Glutamatergic neuron (in vitro differentiated cells): ENCODE results near the gene LRP1. TPM values are rescaled to one million over a fixed set of nuclear protein-coding genes. Genes with fewer than 3 reads are reported as not detected.

Experiments used
- DNase-seq: peaks from one replicate; pipeline ENCODE4 v3.0.0; 2022
- H3K27ac Mint-ChIP-seq: one replicate; pipeline ENCODE4 v1.8.0; 2020; ENCODE audit warnings: mild to moderate bottlenecking, mixed read lengths, inconsistent platforms; ENCODE audit not compliant: unreplicated experiment
- H3K27me3 Mint-ChIP-seq: one replicate; pipeline ENCODE4 v1.8.0; 2020; ENCODE audit warnings: mild to moderate bottlenecking, moderate library complexity, mixed read lengths, inconsistent platforms; ENCODE audit not compliant: unreplicated experiment
- H3K36me3 Mint-ChIP-seq: one replicate; pipeline ENCODE4 v1.8.0; 2020; ENCODE audit warnings: mild to moderate bottlenecking, mixed read lengths, inconsistent platforms; ENCODE audit not compliant: unreplicated experiment
- H3K4me1 Mint-ChIP-seq: one replicate; pipeline ENCODE4 v1.8.0; 2020; ENCODE audit warnings: mild to moderate bottlenecking, low read depth, mixed read lengths, inconsistent platforms; ENCODE audit not compliant: unreplicated experiment
- H3K4me3 Mint-ChIP-seq: one replicate; pipeline ENCODE4 v1.8.0; 2020; ENCODE audit warnings: mild to moderate bottlenecking, mixed read lengths, inconsistent platforms; ENCODE audit not compliant: unreplicated experiment
- H3K9me3 Mint-ChIP-seq: one replicate; pipeline ENCODE4 v1.8.0; 2020; ENCODE audit warnings: mild to moderate bottlenecking, moderate library complexity, mixed read lengths, inconsistent platforms; ENCODE audit not compliant: unreplicated experiment
- total RNA-seq: library from RNA; stranded (reverse); fragmentation: NEBNext Ultra II Directional; extraction: Animal tissue kit (Norgen Biotek cat#: 25700); gene quantifications from one replicate; pipeline ENCODE4 v1.2.1, GENCODE V29; 2021; ENCODE audit not compliant: unreplicated experiment
- TF ChIP-seq, protein P1 (sequence below): fragments of 200-600 bp; sonication (generic); IDR thresholded peaks from one replicate; pipeline ENCODE4 v1.5.0; 2021; ENCODE audit not compliant: partially characterized antibody, unreplicated experiment

LRP1 gene
- total RNA-seq, 1 donor from 2014 or later: 125 TPM

DNA sequence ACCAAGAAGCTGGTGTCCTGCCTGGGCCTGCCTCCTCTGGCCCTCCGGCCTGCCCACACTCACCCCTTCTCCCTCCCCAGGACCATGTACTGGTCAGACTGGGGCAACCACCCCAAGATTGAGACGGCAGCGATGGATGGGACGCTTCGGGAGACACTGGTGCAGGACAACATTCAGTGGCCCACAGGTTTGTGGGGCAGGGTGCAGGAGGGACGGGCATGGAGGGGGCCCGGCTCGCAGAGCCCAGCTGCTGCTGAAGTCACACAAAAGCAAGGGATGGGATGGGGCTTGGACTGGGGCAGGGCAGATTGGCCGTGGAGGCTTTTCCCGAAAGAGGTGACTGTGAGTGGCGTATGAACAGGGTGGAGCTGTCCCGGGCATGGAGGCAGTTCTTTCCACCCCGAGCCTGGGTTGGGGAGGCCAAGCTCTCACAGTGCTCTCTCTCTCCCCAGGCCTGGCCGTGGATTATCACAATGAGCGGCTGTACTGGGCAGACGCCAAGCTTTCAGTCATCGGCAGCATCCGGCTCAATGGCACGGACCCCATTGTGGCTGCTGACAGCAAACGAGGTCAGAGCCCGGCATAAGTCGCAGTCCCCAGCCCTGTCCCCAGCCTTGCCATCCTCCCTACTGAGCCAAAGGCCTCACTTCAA lies 80.5 kb downstream of the LRP1 start:
- TF ChIP-seq, protein P1, sequence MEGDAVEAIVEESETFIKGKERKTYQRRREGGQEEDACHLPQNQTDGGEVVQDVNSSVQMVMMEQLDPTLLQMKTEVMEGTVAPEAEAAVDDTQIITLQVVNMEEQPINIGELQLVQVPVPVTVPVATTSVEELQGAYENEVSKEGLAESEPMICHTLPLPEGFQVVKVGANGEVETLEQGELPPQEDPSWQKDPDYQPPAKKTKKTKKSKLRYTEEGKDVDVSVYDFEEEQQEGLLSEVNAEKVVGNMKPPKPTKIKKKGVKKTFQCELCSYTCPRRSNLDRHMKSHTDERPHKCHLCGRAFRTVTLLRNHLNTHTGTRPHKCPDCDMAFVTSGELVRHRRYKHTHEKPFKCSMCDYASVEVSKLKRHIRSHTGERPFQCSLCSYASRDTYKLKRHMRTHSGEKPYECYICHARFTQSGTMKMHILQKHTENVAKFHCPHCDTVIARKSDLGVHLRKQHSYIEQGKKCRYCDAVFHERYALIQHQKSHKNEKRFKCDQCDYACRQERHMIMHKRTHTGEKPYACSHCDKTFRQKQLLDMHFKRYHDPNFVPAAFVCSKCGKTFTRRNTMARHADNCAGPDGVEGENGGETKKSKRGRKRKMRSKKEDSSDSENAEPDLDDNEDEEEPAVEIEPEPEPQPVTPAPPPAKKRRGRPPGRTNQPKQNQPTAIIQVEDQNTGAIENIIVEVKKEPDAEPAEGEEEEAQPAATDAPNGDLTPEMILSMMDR: no peak
- H3K27ac Mint-ChIP-seq: no peak overlapping the region
- peaks cover 8% of the 10 kb centered on the region for H3K9me3 Mint-ChIP-seq
- H3K27me3 Mint-ChIP-seq: peaks cover 13% of the 10 kb centered on the region
- DNase-seq: no peak
- peaks cover 5% of the 10 kb centered on the region for H3K4me1 Mint-ChIP-seq
- no peak overlapping the region for H3K4me3 Mint-ChIP-seq
- no peaks in the 10 kb centered on the region for H3K36me3 Mint-ChIP-seq

DNA sequence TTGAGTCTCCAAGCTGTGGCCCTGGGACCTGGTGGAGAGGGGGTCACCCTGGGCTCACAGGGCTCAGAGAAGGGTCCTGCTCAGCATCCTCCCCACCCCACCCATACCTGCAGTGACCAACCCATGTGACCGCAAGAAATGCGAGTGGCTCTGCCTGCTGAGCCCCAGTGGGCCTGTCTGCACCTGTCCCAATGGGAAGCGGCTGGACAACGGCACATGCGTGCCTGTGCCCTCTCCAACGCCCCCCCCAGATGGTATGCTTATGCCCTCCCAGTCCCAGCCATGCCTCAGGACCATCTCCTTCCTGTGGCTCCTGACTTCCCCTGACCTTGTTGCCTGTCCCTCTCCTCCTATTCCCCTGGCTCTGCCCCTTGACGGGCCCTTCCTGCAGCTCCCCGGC lies 81.6 kb downstream of the LRP1 start:
- Mint-ChIP-seq H3K9me3 (peaks cover 17% of the 10 kb centered on the region), H3K4me3 (no peak overlapping the region), H3K27ac (no peak overlapping the region), H3K36me3 (no peaks in the 10 kb centered on the region), H3K27me3 (peaks cover 23% of the 10 kb centered on the region), H3K4me1 (peaks cover 14% of the 10 kb centered on the region)
- TF ChIP-seq, protein P1: no peak
- no peak for DNase-seq

GRCh38 chr12:57210461-57210860 lies 82.2 kb downstream of the LRP1 start:
- H3K4me3 Mint-ChIP-seq: no peak overlapping the region
- H3K9me3 Mint-ChIP-seq: peaks cover 17% of the 10 kb centered on the region
- DNase-seq: no peak
- H3K4me1 Mint-ChIP-seq: peaks cover 17% of the 10 kb centered on the region
- no peaks in the 10 kb centered on the region for H3K36me3 Mint-ChIP-seq
- TF ChIP-seq, protein P1: no peak
- H3K27ac Mint-ChIP-seq: no peak overlapping the region
- H3K27me3 Mint-ChIP-seq: peaks cover 26% of the 10 kb centered on the region

- Mint-ChIP-seq H3K9me3 (peaks cover 21% of the 10 kb centered on the region), H3K4me3 (no peak overlapping the region), H3K4me1 (peaks cover 22% of the 10 kb centered on the region), H3K27me3 (peaks cover 30% of the 10 kb centered on the region), H3K36me3 (no peaks in the 10 kb centered on the region), H3K27ac (no peak overlapping the region)
- no peak for DNase-seq
- TF ChIP-seq, protein P1: no peak
Observed at GRCh38 chr12:57210926-57211692, 82.8 kb downstream of the LRP1 start.
